ENCODE data around the gene CIBAR2. TPM values are rescaled to one million over a fixed set of nuclear protein-coding genes. Genes with fewer than 3 reads are reported as not detected.

The CIBAR2 gene
- total and polyA plus RNA-seq, 9 of the 15 experiments (the other 6 are each of a cell fraction or from before 2014, with no cell fraction given): not detected

- Histone ChIP-seq H3K4me3 (no peak overlapping the region), H3K9me3 (replicated peaks; ENCODE audit: control insufficient read depth, insufficient read depth, low read depth, low read length) (no peaks in the 10 kb centered on the region), H3K9ac (ENCODE audit: insufficient read depth in 1 of 2, low read depth in 2 of 2, low read length in 2 of 2) (no peak overlapping the region), H3K4me2 (ENCODE audit: insufficient read depth, low read length) (no peak overlapping the region), H3K36me3 (ENCODE audit: control insufficient read depth, insufficient read depth, low read length) (no peaks in the 10 kb centered on the region), H4K20me1 (replicated peaks; ENCODE audit: control insufficient read depth, insufficient read depth, low read length) (peaks cover 4% of the 10 kb centered on the region; the same call in 1 of the 2 replicates), H3K9me1 (ENCODE audit: control insufficient read depth, insufficient read depth, low read length) (no peaks in the 10 kb centered on the region), H3K27me3 (ENCODE audit: control insufficient read depth in 2 of 2, insufficient read depth in 2 of 2, low read length in 2 of 2) (peaks cover 32 to 41% of the 10 kb centered on the region in 2 experiments; a peak in 4 of 5 replicates), H3K27ac (ENCODE audit: extremely low read depth, low read depth, low read length) (no peak overlapping the region), H2AFZ (ENCODE audit: low read depth, low read length) (no peak overlapping the region), H3K79me2 (ENCODE audit: control insufficient read depth, insufficient read depth, low read length) (no peaks in the 10 kb centered on the region), H3K4me1 (replicated peaks in 1 of 2; ENCODE audit: control insufficient read depth in 2 of 2, insufficient read depth in 2 of 2, low read length in 2 of 2) (peaks cover 0 to 8% of the 10 kb centered on the region in 2 experiments; a peak in 2 of 5 replicates)
- CTCF ChIA-PET (ENCODE audit: low intra/inter-chr PET ratio): no interaction called here
- no TSS peak for BruUV-seq (replicated peaks)
- DNase-seq (ENCODE audit: extremely low read depth in 1 of 4, low spot score in 3 of 4): no peak
- 25% methylated on average over 23 of the region's 23 CpGs for WGBS (ENCODE audit: insufficient coverage, low coverage, missing lambda C conversion rate)
- intact Hi-C loops (cut with micrococcal nuclease) (no loop called here), in situ Hi-C loops (cut with MboI) (loop anchor here (5.0 to 25.0 kb wide), 2 partner anchors 334 to 909 kb away; no protein-coding TSS in a partner anchor)
- no peak for TF ChIP-seq CTCFL (IDR thresholded peaks at IDR 0.05; ENCODE audit: borderline replicate concordance, insufficient read depth, low read depth, low read length, poor library complexity, severe bottlenecking)
- no peak for TF ChIP-seq PBX2 (CRISPR knock-in tag; IDR thresholded peaks at IDR 0.05; ENCODE audit: low read depth)
- 0 out of 2 replicates have a peak, but pooled peaks have one; percentile 8 for TF ChIP-seq PBX2 (tag; conservative IDR thresholded peaks at IDR 0.05; ENCODE audit: low read depth)
- peak; percentile 85 for TF ChIP-seq ZNF24 (IDR thresholded peaks at IDR 0.05)
- ATAC-seq: no peak
- no peak for FAIRE-seq
- POLR2A ChIA-PET: interaction anchor here (0.7 to 1.4 kb wide), 3 partner anchors 57 to 93 kb away, joined by 3 to 4 read pairs (median 3); partner anchors contain the start of gene ZDHHC7
Observed at GRCh38 chr16:85103114-85104079, 8.9 kb downstream of the CIBAR2 start.

All from K562 (cell line).